Activated T-cell treated with anti-CD3 and anti-CD28 coated beads, Interleukin-2, amount 50 U/mL, for 24 hours (primary cell): ENCODE results near the gene ZNF787.

Experiments
- DNase-seq: peaks from one replicate; pipeline ENCODE4 v3.0.0-alpha.2; 2020
- H3K27ac Mint-ChIP-seq: 2 replicates; pipeline ENCODE4 v1.8.0; 2020; ENCODE audit warnings: mild to moderate bottlenecking, mixed read lengths
- H3K27me3 Mint-ChIP-seq: 2 replicates; pipeline ENCODE4 v1.8.0; 2020; ENCODE audit warnings: mixed read lengths
- H3K36me3 Mint-ChIP-seq: 2 replicates; pipeline ENCODE4 v1.8.0; 2020; ENCODE audit warnings: low read depth, mixed read lengths
- H3K4me1 Mint-ChIP-seq: 2 replicates; pipeline ENCODE4 v1.8.0; 2020; ENCODE audit warnings: low read depth, mixed read lengths
- H3K4me3 Mint-ChIP-seq: 2 replicates; pipeline ENCODE4 v1.8.0; 2020; ENCODE audit warnings: mild to moderate bottlenecking, moderate library complexity, mixed read lengths
- H3K9me3 Mint-ChIP-seq: 2 replicates; pipeline ENCODE4 v1.8.0; 2020; ENCODE audit warnings: mixed read lengths

ZNF787 gene

DNA sequence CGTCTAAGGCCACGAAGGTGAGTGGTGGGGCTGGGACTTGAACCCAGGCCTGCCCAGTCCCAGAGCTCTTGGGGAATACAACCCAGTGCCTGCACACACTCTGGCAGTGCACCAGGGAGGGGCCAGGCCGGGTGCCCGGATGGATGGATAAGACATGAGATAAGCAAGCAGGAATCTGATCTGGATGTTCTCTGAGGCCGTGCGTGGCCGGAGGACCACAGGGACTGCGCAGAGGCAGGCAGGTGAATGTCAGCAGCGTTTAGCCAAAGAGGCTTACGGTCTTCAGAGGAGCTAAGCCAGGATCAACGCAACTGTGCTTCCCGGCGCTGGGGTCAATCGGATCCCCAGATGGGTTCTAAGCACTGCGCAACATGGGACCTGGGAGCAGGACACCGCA is 1.5 kb downstream of the ZNF787 start:
- Mint-ChIP-seq H3K27me3 (no peaks in the 10 kb centered on the region), H3K27ac (peak overlapping the region; percentile 98), H3K9me3 (no peaks in the 10 kb centered on the region), H3K4me3 (peak overlapping the region; percentile 87), H3K4me1 (peaks cover 56% of the 10 kb centered on the region), H3K36me3 (peaks cover 40% of the 10 kb centered on the region)
- DNase-seq: no peak

GRCh38 chr19:56118666-56119581 is 2.2 kb downstream of the ZNF787 start:
- no peak for DNase-seq
- peaks cover 58% of the 10 kb centered on the region for H3K4me1 Mint-ChIP-seq
- peak overlapping the region; percentile 98 for H3K27ac Mint-ChIP-seq
- no peaks in the 10 kb centered on the region for H3K27me3 Mint-ChIP-seq
- peaks cover 41% of the 10 kb centered on the region for H3K36me3 Mint-ChIP-seq
- H3K9me3 Mint-ChIP-seq: no peaks in the 10 kb centered on the region
- H3K4me3 Mint-ChIP-seq: peak overlapping the region; percentile 87

GRCh38 chr19:56117889-56118288 is 3.2 kb downstream of the ZNF787 start:
- no peak for DNase-seq
- H3K36me3 Mint-ChIP-seq: peaks cover 46% of the 10 kb centered on the region
- peak overlapping the region; percentile 98 for H3K27ac Mint-ChIP-seq
- H3K4me3 Mint-ChIP-seq: no peak overlapping the region
- H3K27me3 Mint-ChIP-seq: no peaks in the 10 kb centered on the region
- H3K9me3 Mint-ChIP-seq: no peaks in the 10 kb centered on the region
- H3K4me1 Mint-ChIP-seq: peaks cover 63% of the 10 kb centered on the region

GRCh38 chr19:56117376-56117884 is 3.7 kb downstream of the ZNF787 start:
- Mint-ChIP-seq H3K4me1 (peaks cover 67% of the 10 kb centered on the region), H3K36me3 (peaks cover 48% of the 10 kb centered on the region), H3K9me3 (no peaks in the 10 kb centered on the region), H3K4me3 (no peak overlapping the region), H3K27ac (peak overlapping the region; percentile 40), H3K27me3 (no peaks in the 10 kb centered on the region)
- DNase-seq: no peak

DNA sequence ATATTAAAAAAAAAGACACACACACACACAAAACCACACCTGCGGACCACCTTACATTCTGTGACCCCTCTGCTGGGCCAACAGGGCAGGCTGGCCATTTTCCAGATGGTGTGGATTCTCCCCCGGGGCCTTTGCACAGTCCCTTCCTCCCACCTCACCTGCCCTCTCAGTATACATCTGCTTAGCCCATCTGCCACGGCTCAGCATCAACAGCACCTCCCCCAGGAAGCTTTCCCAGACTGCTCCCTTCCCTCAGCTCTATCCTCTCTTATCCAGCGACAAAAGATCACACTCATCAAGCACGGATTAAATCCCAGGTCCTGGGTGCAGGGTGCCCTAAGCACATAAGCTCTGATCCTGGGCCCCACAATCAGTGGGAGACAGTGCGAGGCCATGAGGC is 4.5 kb downstream of the ZNF787 start:
- Mint-ChIP-seq H3K27ac (peak overlapping the region; percentile 71), H3K27me3 (no peaks in the 10 kb centered on the region), H3K4me3 (no peak overlapping the region), H3K36me3 (peaks cover 52% of the 10 kb centered on the region), H3K9me3 (no peaks in the 10 kb centered on the region), H3K4me1 (peaks cover 67% of the 10 kb centered on the region)
- no peak for DNase-seq

- Mint-ChIP-seq H3K27me3 (no peaks in the 10 kb centered on the region), H3K4me1 (peaks cover 76% of the 10 kb centered on the region), H3K9me3 (no peaks in the 10 kb centered on the region), H3K36me3 (peaks cover 60% of the 10 kb centered on the region), H3K4me3 (no peak overlapping the region), H3K27ac (no peak overlapping the region)
- DNase-seq: no peak
These were observed 5.6 kb downstream of the ZNF787 start for GRCh38 chr19:56115490-56115889.

DNA sequence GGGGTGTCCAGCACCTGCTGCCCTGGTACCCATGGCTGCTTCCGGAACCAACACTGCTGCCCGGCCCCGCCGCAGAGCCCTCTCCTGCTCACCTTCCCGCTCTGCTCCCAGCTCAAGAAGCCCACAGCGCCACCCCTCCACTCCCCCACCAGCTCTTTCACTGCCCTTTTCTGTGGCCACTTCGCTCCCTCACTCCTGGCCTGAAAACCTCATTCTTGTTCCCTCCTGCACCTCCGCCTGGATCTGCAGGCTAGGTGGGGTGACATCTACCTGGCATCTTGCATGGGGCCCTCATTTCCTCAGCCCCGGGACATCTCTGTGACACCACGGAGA is 6.4 kb downstream of the ZNF787 start:
- H3K4me3 Mint-ChIP-seq: no peak overlapping the region
- peaks cover 58% of the 10 kb centered on the region for H3K36me3 Mint-ChIP-seq
- H3K27me3 Mint-ChIP-seq: no peaks in the 10 kb centered on the region
- no peak for DNase-seq
- H3K27ac Mint-ChIP-seq: peak overlapping the region; percentile 82
- no peaks in the 10 kb centered on the region for H3K9me3 Mint-ChIP-seq
- H3K4me1 Mint-ChIP-seq: peaks cover 78% of the 10 kb centered on the region

DNA sequence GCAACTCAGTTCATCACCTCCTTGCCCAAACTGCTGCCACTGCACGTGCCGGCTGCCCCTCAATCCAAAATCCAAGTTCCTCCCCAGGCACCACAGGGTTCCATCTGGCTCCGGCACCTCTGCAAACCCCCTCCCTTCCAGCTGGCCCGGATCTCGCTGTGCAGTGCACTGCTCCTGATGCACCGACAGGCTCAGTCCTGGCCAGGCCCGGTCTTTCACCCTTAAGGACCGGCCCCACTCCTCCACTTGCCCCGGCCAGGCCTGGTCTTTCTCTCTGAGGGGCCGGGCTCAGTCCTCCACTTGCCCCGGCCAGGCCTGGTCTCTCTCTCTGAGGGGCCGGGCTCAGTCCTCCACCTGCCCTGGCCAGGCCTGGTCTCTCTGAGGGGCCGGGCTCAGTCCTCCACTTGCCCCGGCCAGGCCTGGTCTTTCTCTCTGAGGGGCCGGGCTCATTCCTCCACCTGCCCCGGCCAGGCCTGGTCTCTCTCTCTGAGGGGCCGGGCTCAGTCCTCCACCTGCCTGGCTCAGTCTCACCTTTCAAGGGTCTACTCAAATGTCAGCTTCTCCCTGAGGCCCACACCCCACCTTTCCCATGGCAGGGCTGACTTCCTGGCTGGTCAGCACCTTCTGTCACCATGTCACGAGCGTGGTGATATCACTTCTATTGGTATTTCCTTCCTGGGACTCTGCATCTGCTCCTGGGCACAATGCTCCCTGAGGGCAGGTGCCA is 6.9 kb downstream of the ZNF787 start:
- no peaks in the 10 kb centered on the region for H3K27me3 Mint-ChIP-seq
- H3K36me3 Mint-ChIP-seq: peaks cover 53% of the 10 kb centered on the region
- H3K4me1 Mint-ChIP-seq: peaks cover 76% of the 10 kb centered on the region
- no peak for DNase-seq
- peak overlapping the region; percentile 82 for H3K27ac Mint-ChIP-seq
- no peaks in the 10 kb centered on the region for H3K9me3 Mint-ChIP-seq
- no peak overlapping the region for H3K4me3 Mint-ChIP-seq

DNA sequence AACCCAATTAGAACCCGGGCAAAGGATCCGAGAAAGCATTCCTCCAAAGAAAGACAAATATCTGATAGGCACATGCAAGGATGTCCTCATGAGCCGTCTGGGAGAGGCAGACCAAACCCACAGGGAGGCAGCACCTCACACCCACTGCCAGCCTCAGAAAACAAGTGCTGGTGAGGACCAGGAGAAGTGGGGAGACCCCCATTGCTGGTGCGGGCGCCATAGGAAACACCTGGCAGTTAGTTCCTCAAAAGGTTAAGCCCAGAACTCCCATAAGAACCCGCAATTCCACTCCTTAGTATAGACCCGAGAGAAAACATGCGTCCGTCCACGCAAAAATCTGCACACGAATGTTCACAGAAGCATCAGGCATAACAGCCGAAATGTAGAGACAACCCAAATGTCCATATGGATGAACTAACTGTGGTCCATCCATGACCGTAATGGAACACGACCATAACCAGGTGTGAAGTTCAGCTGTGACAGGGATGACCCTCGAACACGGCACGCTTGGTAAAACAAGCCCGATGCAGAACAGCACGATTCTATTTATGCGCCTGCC is 7.9 kb downstream of the ZNF787 start:
- H3K27ac Mint-ChIP-seq: peak overlapping the region; percentile 84
- H3K27me3 Mint-ChIP-seq: no peaks in the 10 kb centered on the region

GRCh38 chr19:56112313-56112709 is 8.8 kb downstream of the ZNF787 start:
- peak overlapping the region; percentile 75 for H3K27ac Mint-ChIP-seq
- H3K4me3 Mint-ChIP-seq: peak overlapping the region; percentile 20
- H3K36me3 Mint-ChIP-seq: peaks cover 43% of the 10 kb centered on the region
- no peaks in the 10 kb centered on the region for H3K27me3 Mint-ChIP-seq
- H3K9me3 Mint-ChIP-seq: no peaks in the 10 kb centered on the region
- peaks cover 67% of the 10 kb centered on the region for H3K4me1 Mint-ChIP-seq
- no peak for DNase-seq

More for the DNA sequence above, 7.9 kb downstream of the ZNF787 start:
- DNase-seq: no peak
- Mint-ChIP-seq H3K4me3 (no peak overlapping the region), H3K9me3 (no peaks in the 10 kb centered on the region), H3K4me1 (peaks cover 71% of the 10 kb centered on the region), H3K36me3 (peaks cover 47% of the 10 kb centered on the region)

GRCh38 chr19:56111601-56112312 is 9.3 kb downstream of the ZNF787 start:
- no peak overlapping the region for H3K4me3 Mint-ChIP-seq
- H3K27me3 Mint-ChIP-seq: no peaks in the 10 kb centered on the region
- H3K27ac Mint-ChIP-seq: peak overlapping the region; percentile 75
- H3K9me3 Mint-ChIP-seq: no peaks in the 10 kb centered on the region
- peaks cover 48% of the 10 kb centered on the region for H3K36me3 Mint-ChIP-seq
- peaks cover 70% of the 10 kb centered on the region for H3K4me1 Mint-ChIP-seq
- DNase-seq: peak; percentile 52

GRCh38 chr19:56110515-56111448 is 10.3 kb downstream of the ZNF787 start:
- Mint-ChIP-seq H3K9me3 (no peaks in the 10 kb centered on the region), H3K4me3 (no peak overlapping the region), H3K27me3 (no peaks in the 10 kb centered on the region), H3K36me3 (peaks cover 54% of the 10 kb centered on the region), H3K27ac (no peak overlapping the region), H3K4me1 (peaks cover 76% of the 10 kb centered on the region)
- no peak for DNase-seq

GRCh38 chr19:56109226-56109625 is 11.9 kb downstream of the ZNF787 start:
- Mint-ChIP-seq H3K27me3 (no peaks in the 10 kb centered on the region), H3K9me3 (no peaks in the 10 kb centered on the region), H3K4me1 (peaks cover 74% of the 10 kb centered on the region), H3K4me3 (no peak overlapping the region), H3K36me3 (peaks cover 50% of the 10 kb centered on the region), H3K27ac (no peak overlapping the region)
- DNase-seq: no peak
